Measurements from ENCODE around the gene KIF12. TPM values are rescaled to one million over a fixed set of nuclear protein-coding genes. Genes with fewer than 3 reads are reported as not detected.

KIF12 gene
- total RNA-seq, 1 experiment from 2014 or later = 54.6 TPM

GRCh38 chr9:114119242-114120191, 20.4 kb upstream of the KIF12 start:
- no peak overlapping the region for H3K4me3 Mint-ChIP-seq (ENCODE audit: unreplicated experiment)
- H3K27me3 Mint-ChIP-seq (ENCODE audit: insufficient read depth, unreplicated experiment) = no peaks in the 10 kb centered on the region
- CTCF ChIA-PET = interaction anchor here (0.5 to 2.8 kb wide), 2 partner anchors 11 to 155 kb away, joined by 4 to 16 read pairs; no protein-coding TSS in a partner anchor
- peaks cover 11% of the 10 kb centered on the region for H3K9me3 Mint-ChIP-seq (ENCODE audit: unreplicated experiment)
- H3K4me1 Mint-ChIP-seq (ENCODE audit: low read depth, unreplicated experiment) = peaks cover 33% of the 10 kb centered on the region
- Histone ChIP-seq H3K4me3 (ENCODE audit: low read depth, low read length) (no peak overlapping the region), H3K9me3 (no peaks in the 10 kb centered on the region), H3K36me3 (ENCODE audit: control insufficient read depth, insufficient read depth, low read length) (no peaks in the 10 kb centered on the region), H3K4me1 (peaks cover 58% of the 10 kb centered on the region), H3K27me3 (replicated peaks; ENCODE audit: control insufficient read depth, insufficient read depth, low read length) (no peaks in the 10 kb centered on the region)
- intact Hi-C loops (cut with micrococcal nuclease; ENCODE audit: unreplicated experiment) = loop anchor here (2.0 kb wide), 1 partner anchor 23 kb away; no protein-coding TSS in a partner anchor
- no peak overlapping the region for H3K27ac Mint-ChIP-seq (ENCODE audit: unreplicated experiment)
- POLR2A ChIA-PET = no interaction called here
- TF ChIP-seq CTCF (IDR thresholded peaks at IDR 0.05; ENCODE audit: insufficient read depth in 1 of 2, low read depth in 1 of 2, low read length in 1 of 2, severe bottlenecking in 1 of 2, unreplicated experiment in 1 of 2) = no peak
- BruUV-seq (replicated peaks) = no TSS peak
- H3K36me3 Mint-ChIP-seq (ENCODE audit: insufficient read depth, unreplicated experiment) = no peaks in the 10 kb centered on the region
- peak in 1 of 2 experiments; percentile 38 for DNase-seq

GRCh38 chr9:114117996-114118830, 19.1 kb upstream of the KIF12 start:
- peaks cover 11% of the 10 kb centered on the region for H3K9me3 Mint-ChIP-seq (ENCODE audit: unreplicated experiment)
- TF ChIP-seq CTCF (IDR thresholded peaks at IDR 0.05; ENCODE audit: insufficient read depth in 1 of 2, low read depth in 1 of 2, low read length in 1 of 2, severe bottlenecking in 1 of 2, unreplicated experiment in 1 of 2) = no peak
- peak overlapping the region; percentile 3 for H3K4me3 Mint-ChIP-seq (ENCODE audit: unreplicated experiment)
- Histone ChIP-seq H3K4me1 (peaks cover 45% of the 10 kb centered on the region), H3K9me3 (no peaks in the 10 kb centered on the region), H3K27me3 (replicated peaks; ENCODE audit: control insufficient read depth, insufficient read depth, low read length) (no peaks in the 10 kb centered on the region), H3K4me3 (ENCODE audit: low read depth, low read length) (no peak overlapping the region), H3K36me3 (ENCODE audit: control insufficient read depth, insufficient read depth, low read length) (no peaks in the 10 kb centered on the region)
- H3K36me3 Mint-ChIP-seq (ENCODE audit: insufficient read depth, unreplicated experiment) = peaks cover 5% of the 10 kb centered on the region
- peak in 1 of 2 experiments; percentile 38 for DNase-seq
- H3K4me1 Mint-ChIP-seq (ENCODE audit: low read depth, unreplicated experiment) = peaks cover 23% of the 10 kb centered on the region
- intact Hi-C loops (cut with micrococcal nuclease; ENCODE audit: unreplicated experiment) = loop anchor here (2.0 kb wide), 1 partner anchor 25 kb away; no protein-coding TSS in a partner anchor
- CTCF ChIA-PET = interaction anchor here (0.5 to 2.8 kb wide), 5 partner anchors 10 to 575 kb away, joined by 3 to 16 read pairs (median 3); no protein-coding TSS in a partner anchor
- BruUV-seq (replicated peaks) = no TSS peak
- POLR2A ChIA-PET = no interaction called here
- H3K27me3 Mint-ChIP-seq (ENCODE audit: insufficient read depth, unreplicated experiment) = no peaks in the 10 kb centered on the region
- peak overlapping the region; percentile 3 for H3K27ac Mint-ChIP-seq (ENCODE audit: unreplicated experiment)

GRCh38 chr9:114117614-114117995, 18.5 kb upstream of the KIF12 start:
- intact Hi-C loops (cut with micrococcal nuclease; ENCODE audit: unreplicated experiment) = no loop called here
- Mint-ChIP-seq H3K9me3 (ENCODE audit: unreplicated experiment) (peaks cover 11% of the 10 kb centered on the region), H3K4me3 (ENCODE audit: unreplicated experiment) (no peak overlapping the region), H3K27ac (ENCODE audit: unreplicated experiment) (peak overlapping the region; percentile 3), H3K36me3 (ENCODE audit: insufficient read depth, unreplicated experiment) (peaks cover 5% of the 10 kb centered on the region), H3K27me3 (ENCODE audit: insufficient read depth, unreplicated experiment) (no peaks in the 10 kb centered on the region), H3K4me1 (ENCODE audit: low read depth, unreplicated experiment) (peaks cover 23% of the 10 kb centered on the region)
- Histone ChIP-seq H3K27me3 (replicated peaks; ENCODE audit: control insufficient read depth, insufficient read depth, low read length) (no peaks in the 10 kb centered on the region), H3K9me3 (no peaks in the 10 kb centered on the region), H3K36me3 (ENCODE audit: control insufficient read depth, insufficient read depth, low read length) (no peaks in the 10 kb centered on the region), H3K4me1 (peaks cover 43% of the 10 kb centered on the region), H3K4me3 (ENCODE audit: low read depth, low read length) (no peak overlapping the region)
- peak in 1 of 2 experiments; percentile 16 for DNase-seq
- TF ChIP-seq CTCF (IDR thresholded peaks at IDR 0.05; ENCODE audit: insufficient read depth in 1 of 2, low read depth in 1 of 2, low read length in 1 of 2, severe bottlenecking in 1 of 2, unreplicated experiment in 1 of 2) = no peak
- BruUV-seq (replicated peaks) = no TSS peak
- ChIA-PET POLR2A (no interaction called here), CTCF (interaction anchor here (0.6 to 1.0 kb wide), 2 partner anchors 35 to 574 kb away, joined by 3 read pairs; no protein-coding TSS in a partner anchor)
